ENCODE data around the gene ZNF407.

GRCh38 chr18:74598350-74599001, 806 bp downstream of the ZNF407 start:
- TF ChIP-seq FOXA2 (IDR thresholded peaks at IDR 0.05), result no peak
- peak; percentile 53 for TF ChIP-seq YY1 (IDR thresholded peaks at IDR 0.05)
- TF ChIP-seq, protein P1, sequence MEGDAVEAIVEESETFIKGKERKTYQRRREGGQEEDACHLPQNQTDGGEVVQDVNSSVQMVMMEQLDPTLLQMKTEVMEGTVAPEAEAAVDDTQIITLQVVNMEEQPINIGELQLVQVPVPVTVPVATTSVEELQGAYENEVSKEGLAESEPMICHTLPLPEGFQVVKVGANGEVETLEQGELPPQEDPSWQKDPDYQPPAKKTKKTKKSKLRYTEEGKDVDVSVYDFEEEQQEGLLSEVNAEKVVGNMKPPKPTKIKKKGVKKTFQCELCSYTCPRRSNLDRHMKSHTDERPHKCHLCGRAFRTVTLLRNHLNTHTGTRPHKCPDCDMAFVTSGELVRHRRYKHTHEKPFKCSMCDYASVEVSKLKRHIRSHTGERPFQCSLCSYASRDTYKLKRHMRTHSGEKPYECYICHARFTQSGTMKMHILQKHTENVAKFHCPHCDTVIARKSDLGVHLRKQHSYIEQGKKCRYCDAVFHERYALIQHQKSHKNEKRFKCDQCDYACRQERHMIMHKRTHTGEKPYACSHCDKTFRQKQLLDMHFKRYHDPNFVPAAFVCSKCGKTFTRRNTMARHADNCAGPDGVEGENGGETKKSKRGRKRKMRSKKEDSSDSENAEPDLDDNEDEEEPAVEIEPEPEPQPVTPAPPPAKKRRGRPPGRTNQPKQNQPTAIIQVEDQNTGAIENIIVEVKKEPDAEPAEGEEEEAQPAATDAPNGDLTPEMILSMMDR (IDR thresholded peaks at IDR 0.05; ENCODE audit: low read depth, low read length, missing input control), result no peak
